SU-DHL-6 (cell line): ENCODE data around the gene PALMD.
A peak's percentile ranks its signal among the peaks of the same experiment; 100 is the strongest.

Experiments
- EZH2phosphoT487 ChIP-seq: fragments of 200-600 bp; sonication (generic), shearing (Covaris generic); conservative IDR thresholded peaks from 2 replicates; pipeline ENCODE4 v1.6.1; 2018; ENCODE audit warnings: mild to moderate bottlenecking, antibody characterized with exemption, low read length, moderate library complexity, mixed read lengths
- TF ChIP-seq, protein P1 (sequence below): fragments of 200-600 bp; sonication (generic); IDR thresholded peaks from one replicate; pipeline ENCODE4 v1.5.1; 2017; ENCODE audit warnings: antibody characterized with exemption, mild to moderate bottlenecking, low read length, moderate library complexity; ENCODE audit not compliant: insufficient read depth, poor library complexity, severe bottlenecking

DNA sequence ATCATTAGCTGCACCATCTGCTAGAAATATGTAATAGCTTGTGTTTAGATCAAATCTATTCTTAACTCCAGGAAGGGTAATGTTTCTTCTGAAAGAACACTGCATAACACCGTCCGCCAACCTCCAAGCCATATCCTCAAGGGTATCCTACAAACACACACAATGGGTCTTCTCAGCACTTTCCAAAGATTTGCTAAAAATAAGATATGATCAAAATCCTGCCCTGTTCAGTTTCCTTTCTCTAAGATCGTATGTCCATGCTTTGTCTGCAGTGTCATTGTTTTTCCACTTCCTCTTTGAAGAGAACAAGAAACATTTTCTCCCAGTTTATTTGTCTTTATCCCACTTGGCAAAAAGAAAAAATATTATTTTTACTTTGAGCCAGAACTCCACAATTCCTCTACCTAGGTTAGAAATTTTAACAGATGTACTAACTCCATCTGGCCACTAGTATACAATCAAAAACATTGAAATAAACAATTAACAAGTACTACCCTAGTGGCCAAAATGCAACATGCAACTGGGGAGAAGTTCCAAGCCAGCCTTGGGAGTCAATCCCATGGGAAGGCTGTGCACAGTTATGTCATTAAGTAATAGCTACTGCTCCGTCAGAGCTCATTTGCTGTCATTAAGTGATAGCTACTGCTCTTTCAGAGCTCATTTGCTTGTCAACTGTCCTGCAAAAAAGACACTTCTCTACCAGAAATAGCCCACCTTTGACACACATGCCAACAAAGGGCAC lies 82.8 kb downstream of the PALMD start:
- TF ChIP-seq, protein P1, sequence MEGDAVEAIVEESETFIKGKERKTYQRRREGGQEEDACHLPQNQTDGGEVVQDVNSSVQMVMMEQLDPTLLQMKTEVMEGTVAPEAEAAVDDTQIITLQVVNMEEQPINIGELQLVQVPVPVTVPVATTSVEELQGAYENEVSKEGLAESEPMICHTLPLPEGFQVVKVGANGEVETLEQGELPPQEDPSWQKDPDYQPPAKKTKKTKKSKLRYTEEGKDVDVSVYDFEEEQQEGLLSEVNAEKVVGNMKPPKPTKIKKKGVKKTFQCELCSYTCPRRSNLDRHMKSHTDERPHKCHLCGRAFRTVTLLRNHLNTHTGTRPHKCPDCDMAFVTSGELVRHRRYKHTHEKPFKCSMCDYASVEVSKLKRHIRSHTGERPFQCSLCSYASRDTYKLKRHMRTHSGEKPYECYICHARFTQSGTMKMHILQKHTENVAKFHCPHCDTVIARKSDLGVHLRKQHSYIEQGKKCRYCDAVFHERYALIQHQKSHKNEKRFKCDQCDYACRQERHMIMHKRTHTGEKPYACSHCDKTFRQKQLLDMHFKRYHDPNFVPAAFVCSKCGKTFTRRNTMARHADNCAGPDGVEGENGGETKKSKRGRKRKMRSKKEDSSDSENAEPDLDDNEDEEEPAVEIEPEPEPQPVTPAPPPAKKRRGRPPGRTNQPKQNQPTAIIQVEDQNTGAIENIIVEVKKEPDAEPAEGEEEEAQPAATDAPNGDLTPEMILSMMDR = peak; percentile 69
- TF ChIP-seq EZH2phosphoT487 = no peak
